ENCODE measurements around the gene SYPL2.
A peak's percentile ranks its signal among the peaks of the same experiment; 100 is the strongest.
"Not testable (repeated sequence)": the region's sequence is repeated elsewhere in the genome, so short reads cannot be mapped to it uniquely, and the experiment has no call there.

SYPL2 gene

GRCh38 chr1:109466452-109467300 lies at the start of gene SYPL2:
SYPL2 (plus strand) TSS chr1:109466546; CDS start chr1:109466844, 298 bp downstream.
- no peak for DNase-seq

GRCh38 chr1:109423498-109423897 lies 42.8 kb upstream of the SYPL2 start:
- DNase-seq, result no peak

GRCh38 chr1:109425391-109426280 lies 40.7 kb upstream of the SYPL2 start:
- DNase-seq, result peak; percentile 22

- peak; percentile 98 for DNase-seq
Observed at GRCh38 chr1:109426281-109427170, 39.8 kb upstream of the SYPL2 start, which contains the start of gene PSMA5. PSMA5 (minus strand) TSS chr1:109426448; CDS start chr1:109426330, 118 bp downstream.

GRCh38 chr1:109427171-109427467 lies 39.2 kb upstream of the SYPL2 start:
- no peak for DNase-seq

- DNase-seq, result no peak
Observed at GRCh38 chr1:109432336-109432735, 34.0 kb upstream of the SYPL2 start.

- no peak for DNase-seq
Observed at GRCh38 chr1:109433322-109433721, 33.0 kb upstream of the SYPL2 start.

DNA sequence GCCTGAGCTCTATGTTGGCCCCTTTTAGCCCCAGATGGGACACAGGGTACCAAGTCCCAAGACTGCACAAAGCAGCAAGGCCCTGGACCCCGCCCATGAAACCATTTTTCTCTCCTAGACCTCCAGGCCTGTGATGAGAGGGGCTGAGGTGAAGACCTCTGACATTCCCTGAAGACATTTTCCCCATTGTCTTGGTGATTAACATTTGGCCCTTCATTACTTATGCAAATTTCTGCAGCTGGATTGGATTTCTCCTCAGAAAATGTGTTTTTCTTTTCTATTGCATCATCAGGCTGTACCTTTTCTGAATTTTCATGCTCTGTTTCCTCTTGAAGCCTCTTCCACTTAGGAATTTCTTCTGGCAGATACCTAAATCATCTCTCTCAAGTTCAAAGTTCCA lies 31.9 kb upstream of the SYPL2 start:
- no peak for DNase-seq

DNA sequence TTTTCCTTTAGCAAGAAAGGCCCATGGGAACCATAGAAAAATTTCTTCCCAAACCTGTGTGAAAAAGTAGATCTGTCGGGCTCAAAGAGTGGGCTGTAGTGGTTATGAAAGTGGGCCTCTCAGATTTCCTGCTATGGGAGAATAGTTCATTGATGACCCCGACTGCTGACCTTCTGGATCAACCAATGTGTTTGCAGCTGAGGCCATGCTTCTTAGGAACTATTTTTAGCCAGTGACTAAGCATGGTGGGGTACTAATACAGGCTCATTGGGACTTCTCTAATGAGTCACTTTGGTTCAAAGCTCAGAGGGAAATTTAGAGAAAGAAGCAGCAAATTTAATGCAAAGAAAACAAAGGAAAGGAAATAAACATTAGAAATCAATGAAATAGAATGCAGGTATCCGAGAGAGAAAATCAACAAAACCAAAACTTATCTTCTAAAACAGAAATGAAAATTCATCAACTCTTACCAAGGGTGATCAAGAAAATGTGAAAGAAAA lies 27.5 kb upstream of the SYPL2 start:
- no peak for DNase-seq

GRCh38 chr1:109441069-109441468 lies 25.3 kb upstream of the SYPL2 start:
- DNase-seq, result no peak

GRCh38 chr1:109443476-109443875 lies 22.9 kb upstream of the SYPL2 start:
- DNase-seq, result no peak

GRCh38 chr1:109444346-109444745 lies 22.0 kb upstream of the SYPL2 start:
- no peak for DNase-seq

DNA sequence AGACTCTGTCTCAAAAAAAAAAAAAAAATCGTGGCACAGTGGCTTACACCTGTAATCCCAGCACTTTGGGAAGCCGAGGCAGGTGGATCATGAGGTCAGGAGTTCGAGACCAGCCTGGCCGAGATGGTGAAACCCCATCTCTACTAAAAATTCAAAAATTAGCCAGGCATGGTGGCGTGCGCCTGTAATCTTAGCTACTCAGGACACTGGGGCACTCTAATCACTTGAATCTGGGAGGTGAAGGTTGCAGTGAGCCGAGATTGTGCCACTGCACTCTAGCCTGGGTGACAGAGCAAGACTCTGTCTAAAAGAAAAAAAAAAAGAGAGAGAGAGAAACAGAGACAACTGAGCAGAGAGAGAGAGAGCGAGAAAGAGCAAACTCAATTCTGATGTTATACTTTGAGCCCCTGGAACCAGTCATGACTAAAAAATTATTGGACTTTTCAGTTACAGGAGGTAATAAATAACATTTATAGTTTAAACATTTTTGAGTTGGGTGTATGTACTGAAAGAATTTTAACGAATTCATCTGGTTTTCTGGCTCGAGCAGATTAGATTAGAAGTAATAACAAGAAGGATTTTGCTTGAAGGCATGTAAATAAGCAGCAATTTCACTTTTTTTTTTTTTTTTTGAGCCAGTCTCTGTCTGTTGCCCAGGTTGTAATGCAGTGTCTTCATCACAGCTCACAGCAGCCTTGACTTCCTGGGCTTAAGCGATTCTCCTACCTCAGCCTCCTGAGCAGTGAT lies 20.2 kb upstream of the SYPL2 start:
- not testable (repeated sequence) for DNase-seq

- no peak for DNase-seq
Observed at GRCh38 chr1:109447524-109447923, 18.8 kb upstream of the SYPL2 start.

DNA sequence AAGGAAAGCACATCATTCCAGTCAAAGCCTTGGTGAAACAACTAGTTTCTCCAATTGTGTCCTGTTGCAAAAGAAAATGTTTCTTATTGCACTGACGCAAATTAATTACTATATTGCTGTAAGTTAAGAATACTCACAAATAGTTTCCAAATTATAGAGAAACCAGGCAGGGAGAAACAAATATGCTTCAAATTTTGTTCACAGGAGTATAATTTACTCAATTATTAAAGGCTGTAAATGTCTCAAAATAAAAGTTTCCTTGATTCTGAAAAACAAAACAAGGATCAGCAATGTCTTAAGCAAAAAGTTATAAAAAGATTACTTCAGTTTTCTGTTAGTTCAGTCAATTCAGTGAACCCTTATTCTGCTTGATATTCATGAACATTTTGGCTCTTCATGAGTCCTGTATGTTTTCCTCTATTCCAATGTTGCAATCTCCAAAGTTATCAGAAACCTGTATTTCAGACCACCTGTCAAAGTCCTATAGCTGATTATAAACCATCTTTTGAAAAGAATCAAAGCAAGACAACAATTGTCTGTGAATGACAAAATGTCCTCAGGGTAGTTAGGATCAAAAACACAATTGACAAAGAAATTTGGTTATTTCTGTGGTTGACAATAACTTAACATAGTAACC lies 11.7 kb upstream of the SYPL2 start:
- no peak for DNase-seq

- no peak for DNase-seq
Observed at GRCh38 chr1:109457819-109458218, 8.5 kb upstream of the SYPL2 start.

GRCh38 chr1:109466125-109466451 lies 258 bp upstream of the SYPL2 start:
- DNase-seq, result no peak

DNA sequence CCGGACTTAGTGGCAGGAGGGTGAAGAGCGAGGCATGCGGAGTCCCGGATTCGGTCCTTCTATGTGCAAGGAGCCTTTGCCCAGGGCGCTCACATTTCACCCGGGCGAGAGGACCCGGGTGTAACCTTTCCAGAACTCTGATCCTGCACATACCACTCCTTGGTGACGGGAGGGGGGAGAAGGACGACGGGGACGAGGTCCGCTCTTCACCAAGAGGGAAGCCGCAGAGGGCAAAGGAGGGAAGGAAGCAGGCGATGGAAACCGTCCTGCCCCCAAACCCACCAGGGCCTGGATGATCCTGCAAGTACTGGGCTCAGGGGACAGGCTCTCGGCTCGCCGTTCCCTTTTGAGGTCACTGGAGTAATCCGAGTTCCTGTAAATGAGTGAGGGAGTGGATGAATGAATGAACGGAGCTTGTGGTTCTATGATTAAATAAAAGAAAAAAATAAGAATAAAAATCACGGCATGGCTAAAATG lies 993 bp downstream of the SYPL2 start:
- no peak for DNase-seq

DNA sequence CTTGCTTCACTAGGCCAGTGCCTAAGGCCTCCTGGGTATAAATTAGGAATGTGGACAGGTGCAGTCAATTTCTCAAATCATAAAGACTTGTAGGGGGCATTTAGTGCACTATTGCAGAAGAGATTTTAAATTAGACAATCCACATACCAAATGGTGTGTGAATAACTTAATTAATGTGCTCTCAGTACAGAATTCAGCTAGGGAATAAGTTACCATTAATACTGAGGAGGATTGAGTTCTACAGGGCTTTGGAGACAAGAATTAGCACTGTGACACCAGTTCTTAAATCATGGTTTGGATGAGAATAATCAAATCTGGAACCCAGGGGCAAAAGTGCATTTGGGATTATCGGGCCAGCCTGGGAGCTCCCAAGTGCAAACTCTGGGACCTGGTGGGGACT lies 1.7 kb downstream of the SYPL2 start:
- DNase-seq, result no peak

- no peak for DNase-seq
Observed at GRCh38 chr1:109468903-109469302, 2.6 kb downstream of the SYPL2 start.

DNA sequence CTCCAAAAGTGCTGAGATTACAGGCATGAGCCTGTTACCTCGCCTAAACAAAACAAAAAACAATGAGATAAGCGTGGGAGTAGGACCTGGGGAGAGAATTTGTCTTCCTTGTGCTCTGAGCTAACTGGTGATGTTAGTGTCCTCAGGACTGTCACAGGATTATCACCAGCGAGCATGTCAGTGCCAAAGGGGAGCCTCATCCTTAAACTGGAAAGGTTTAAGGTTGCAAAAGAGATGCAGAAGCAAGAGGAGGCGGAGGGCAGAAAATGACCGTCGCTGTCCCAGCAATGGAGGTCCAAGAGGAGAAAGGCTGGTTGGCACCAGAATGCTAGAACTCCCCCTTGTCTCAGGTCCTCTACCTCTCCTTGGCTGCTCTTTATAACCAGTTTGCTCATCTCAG lies 3.9 kb downstream of the SYPL2 start:
- no peak for DNase-seq

Measured in NCI-H510A treated with DMSO at 0.1 percent for 48 hours (cell line).